LHCN-M2 (cell line): Measurements from ENCODE around the gene CAMK2D. TPM values are rescaled to one million over a fixed set of nuclear protein-coding genes. Genes with fewer than 3 reads are reported as not detected.

ENCODE experiments used
- DNase-seq: peaks from one replicate; pipeline ENCODE4 v3.0.0-alpha.2; 2012; ENCODE audit warnings: low read depth
- total RNA-seq: library from RNA; depleted of rRNA; stranded (reverse); fragments of >200 nt; gene quantifications from 2 replicates; pipeline ENCODE4 v1.2.3, GENCODE V29; 2014

The CAMK2D gene
- total RNA-seq, 1 experiment from 2014 or later = 99.8 TPM

DNA sequence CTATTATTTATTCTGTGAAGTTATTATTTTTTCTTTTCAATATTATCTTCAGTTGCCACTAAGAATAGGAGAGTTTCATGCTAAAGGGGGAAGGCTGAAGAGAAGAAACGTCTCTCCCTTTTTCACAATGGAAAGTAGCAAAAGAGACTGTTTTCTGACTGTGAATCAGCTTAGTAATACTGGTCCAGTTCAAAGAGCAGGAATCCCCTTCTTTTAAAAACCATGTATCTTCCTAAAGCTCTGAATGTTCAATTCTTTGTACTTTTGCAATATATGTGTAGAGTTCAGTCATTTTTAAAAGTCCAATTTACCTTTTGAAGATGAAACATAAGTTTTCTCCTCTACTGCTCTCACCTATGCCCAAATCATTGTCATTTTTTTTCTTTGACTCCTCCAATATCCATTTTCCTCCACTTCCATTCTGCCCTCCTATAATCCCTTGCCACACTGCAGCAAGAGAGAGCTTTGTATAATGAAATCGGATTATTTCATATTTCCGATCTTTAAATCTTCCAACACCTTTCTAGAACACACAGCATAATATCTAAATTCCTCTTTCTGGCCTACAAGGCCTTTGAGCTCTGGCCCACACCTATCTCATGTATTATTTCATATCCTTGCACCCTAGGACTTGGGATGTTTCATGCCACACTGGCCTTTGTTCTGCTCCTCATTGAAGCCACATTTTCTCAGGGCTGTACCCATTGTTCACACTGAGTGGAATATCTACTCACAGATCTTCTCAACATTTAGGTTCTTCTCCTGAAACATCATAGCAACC, 195.3 kb downstream of the CAMK2D start:
- no peak for DNase-seq

DNA sequence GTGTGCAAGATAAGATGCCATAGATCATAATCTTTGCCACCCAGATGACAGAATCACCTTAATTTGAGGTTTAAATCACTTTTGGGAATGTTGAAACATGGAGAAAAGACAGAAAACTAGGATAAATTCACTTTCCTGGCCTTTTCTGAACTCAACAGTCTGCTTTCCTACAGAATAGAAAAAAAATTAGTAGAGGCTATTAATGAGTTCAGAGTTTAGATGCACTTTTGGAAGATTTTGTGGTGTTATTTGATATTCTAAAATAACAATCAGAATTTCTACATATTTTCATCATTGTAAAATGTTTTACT, 195.9 kb downstream of the CAMK2D start:
- no peak for DNase-seq

DNA sequence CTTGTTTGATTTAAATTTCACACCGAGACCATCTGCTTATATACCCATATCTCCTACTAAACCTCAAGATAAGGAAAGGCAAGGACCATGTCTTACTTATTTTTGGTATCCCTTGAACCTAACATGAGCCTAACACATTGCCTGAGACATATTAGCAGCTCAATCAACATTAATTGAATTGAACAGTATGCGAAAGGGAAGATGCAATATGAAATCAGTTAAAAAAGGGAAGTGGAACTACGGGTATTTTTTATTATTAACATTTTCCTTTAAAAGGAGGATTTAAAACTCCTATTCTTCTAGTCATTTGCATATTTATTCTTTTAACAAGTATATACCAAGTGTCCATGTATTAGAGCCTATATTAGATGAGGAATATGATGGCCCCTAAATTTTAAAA, 197.0 kb downstream of the CAMK2D start:
- no peak for DNase-seq

DNA sequence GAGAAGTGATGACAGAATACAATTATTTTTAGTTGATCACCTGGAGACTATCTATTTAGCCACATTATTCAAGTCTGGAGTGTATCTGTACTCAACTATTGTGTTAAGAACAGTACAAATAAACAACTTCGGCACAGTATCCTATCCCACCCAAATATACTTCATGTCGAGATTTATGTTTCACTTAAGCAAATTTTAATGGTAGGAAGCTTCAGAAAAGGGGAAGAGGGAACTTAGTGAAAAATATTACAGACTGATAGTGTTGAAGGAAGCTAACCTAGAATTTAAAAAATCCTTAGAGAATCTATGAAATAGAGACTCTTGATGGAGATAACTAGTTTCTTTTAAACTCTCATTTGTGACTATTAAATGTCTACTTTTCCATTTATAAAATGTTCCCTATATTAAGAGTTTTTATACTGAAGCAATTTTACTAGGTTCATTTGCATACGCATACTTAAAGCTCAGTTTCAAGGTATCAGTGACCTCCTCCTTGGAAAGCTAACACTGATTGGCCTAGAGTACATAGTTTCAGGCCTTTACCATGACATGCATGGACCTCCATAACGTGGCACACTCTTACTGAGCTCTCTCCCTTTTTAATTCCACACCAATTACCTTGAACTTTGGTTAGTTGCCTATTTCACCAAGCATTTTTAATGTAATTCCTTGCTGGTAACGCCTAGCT, 197.7 kb downstream of the CAMK2D start:
- DNase-seq = no peak

DNA sequence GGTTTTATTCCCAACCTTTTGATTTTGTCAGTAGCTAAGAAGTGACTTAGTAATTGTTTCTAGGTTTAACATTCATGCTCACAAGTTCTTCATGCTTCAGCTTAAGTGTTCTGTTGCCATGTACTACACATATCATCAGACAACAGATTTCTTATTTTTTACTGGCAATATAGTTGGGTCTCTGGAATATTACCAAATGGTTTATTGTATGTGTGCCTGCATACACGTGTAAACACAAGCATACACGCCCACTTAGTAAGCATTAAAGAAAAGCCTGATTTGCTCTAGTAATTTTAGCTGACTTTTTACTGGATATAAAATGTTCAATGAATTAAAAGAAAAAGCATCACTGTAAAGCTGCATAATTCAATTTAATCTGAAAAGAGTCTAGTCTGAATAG, 199.8 kb downstream of the CAMK2D start:
- no peak for DNase-seq

DNA sequence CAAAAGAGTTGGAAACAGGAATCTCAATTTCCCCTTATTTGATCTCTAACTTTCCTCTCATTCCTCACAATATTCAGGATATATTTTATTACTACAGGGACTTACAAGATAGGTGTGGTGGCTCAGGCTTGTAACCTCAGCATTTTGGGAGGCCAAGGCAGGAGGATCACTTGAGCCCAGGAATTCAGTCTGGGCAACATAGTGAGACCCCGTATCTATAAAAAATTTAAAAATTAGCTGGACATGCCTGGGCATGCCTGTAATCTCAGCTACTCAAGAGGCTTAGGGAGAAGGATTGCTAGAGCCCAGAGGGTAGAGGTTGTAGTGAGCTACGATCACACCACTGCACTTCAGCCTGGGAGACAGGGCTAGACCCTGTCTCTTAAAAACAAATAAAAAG, 200.4 kb downstream of the CAMK2D start:
- DNase-seq = no peak

DNA sequence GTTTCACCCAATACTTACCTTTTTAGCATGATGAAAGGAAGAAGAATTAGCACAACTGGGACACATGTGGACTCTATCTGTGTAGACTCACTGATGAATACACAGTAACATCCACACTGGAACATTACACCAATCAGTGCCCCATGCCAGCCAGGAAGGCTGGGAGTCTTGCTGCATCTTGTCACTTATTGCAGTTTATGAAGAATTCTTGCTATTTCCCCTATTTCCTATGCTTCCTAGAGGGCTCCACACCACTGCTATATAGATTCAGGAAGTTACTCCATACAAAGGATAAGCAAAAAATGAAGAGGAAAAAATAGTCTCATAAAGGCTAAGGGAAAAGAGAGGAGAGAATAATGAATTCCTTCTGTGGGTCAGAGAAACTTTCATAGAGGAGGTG, 201.0 kb downstream of the CAMK2D start:
- DNase-seq = peak; percentile 27

DNA sequence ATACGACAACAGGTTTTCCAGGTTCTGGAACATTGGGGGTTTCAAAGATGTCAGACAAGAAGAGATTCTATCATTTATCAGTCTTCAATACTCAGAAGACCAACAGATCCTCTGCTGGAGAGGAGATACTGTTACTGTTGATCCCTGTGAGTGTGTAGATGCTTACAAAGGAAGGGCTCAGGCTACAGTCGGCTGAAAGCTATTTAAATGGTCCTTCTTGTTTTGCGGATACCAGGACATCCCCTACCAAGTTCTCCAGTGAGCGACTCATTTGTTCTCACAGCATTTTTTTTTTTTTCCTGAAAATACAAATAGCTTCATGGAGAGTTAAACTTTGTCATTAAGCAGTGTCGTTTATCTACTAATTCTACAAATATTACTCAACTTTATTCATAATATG, 201.6 kb downstream of the CAMK2D start:
- peak; percentile 38 for DNase-seq

DNA sequence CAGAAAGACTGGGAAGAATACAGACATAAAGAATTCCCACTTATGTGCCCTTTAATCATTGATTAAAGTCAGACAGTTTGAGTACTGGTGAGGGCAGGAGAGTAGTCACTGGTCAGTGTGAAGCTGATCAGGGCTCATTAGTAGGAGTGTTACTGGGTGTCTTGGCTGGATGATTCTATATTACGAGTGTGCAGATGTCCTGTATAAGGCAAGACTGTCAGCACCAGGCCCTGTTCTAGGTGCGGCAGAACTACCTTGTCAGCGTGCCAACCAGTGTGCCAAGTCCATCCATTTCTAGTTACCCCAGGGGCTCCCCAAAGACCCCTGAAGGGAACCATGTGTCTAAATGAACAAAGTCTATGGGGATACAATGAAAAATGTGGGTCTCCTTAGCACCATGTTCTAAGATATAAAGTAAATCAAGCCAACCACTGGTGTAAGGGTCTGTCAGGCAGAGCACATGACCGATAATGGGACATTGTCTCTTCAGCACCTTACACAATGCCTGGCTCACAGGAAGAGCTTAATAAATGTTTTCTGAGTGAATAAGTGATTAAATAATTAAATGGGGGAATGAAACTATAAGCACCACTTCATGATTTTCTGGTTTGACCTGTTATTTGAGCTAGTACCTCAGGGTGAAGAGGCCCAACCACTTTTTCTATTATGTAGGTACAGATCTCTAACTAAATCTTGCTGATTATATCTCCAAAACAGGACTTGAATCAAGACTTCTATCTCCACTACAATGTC, 205.0 kb downstream of the CAMK2D start:
- no peak for DNase-seq

DNA sequence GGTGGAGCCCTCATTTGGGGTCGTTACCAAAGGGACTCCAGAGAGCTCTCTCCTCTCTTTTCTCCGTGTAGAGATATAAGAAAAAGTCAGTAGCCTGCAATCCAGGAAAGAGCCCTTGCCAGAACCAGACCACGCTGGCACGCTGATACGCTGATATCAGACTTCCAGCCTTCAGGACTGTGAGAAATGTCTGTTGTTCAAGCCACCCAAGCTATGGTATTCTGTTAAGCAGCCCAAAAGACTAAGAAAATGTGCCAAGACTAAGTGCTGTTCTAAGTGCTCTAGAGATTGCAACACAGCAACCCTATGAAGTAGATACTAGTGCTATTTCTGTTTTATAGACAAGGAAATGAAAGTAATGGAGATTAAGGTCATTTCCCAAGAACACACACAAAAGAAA, 205.7 kb downstream of the CAMK2D start:
- DNase-seq = no peak

DNA sequence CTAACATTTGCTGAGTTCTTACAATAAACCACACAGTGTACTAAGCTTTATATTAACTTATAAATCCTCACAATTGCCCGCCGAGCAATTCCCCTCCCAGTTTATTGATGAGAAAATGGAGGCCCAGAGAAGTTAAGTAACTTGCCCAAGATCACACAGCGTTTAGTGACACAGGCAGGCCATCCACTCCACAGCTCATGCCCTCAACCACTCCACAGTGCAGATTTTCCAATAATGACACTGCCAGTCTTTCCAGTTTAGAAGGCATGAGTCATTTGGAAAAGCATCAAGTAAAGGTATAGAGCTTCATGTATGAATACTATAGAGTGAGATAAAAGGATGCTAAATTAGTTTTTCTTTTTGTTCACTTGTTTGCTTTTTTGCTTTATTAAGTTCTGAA, 208.5 kb downstream of the CAMK2D start:
- no peak for DNase-seq

DNA sequence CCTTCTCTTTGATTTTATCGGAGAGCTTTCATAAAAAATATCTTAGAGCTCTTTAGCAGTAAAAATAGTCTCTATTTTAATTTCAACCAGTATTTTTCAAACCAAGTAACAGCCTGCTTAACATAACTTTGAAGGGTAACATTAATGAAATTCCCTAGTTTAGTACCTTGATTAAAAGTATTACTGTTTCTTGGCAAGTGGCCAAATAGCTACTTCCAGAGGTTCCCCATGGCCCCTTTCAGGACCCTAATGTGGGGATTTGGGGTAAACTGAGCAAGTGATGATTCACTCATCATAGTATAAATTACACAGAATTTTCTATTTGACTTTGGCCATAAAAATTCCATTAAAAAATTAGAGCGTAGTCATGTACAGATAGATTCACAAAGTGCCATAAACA, 211.0 kb downstream of the CAMK2D start:
- DNase-seq = no peak

DNA sequence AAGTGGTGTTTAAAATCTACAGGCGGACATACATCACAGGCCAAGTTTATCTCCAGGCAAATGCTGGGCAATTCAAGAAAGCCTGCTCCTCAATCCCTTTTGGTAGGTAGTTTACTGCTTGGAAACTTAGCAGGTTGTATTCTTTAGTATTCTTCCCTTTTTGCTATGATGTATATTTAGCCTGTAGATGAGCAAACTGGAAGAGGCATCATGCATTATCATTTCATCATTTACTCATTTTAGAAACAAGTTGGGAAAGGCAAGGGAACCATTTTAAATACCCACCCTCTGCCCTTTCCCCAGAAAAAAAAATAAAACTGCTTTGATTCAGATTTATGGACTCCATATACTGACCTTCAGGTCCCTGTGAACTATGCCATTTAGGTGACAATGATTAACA, 213.2 kb downstream of the CAMK2D start:
- DNase-seq = no peak

DNA sequence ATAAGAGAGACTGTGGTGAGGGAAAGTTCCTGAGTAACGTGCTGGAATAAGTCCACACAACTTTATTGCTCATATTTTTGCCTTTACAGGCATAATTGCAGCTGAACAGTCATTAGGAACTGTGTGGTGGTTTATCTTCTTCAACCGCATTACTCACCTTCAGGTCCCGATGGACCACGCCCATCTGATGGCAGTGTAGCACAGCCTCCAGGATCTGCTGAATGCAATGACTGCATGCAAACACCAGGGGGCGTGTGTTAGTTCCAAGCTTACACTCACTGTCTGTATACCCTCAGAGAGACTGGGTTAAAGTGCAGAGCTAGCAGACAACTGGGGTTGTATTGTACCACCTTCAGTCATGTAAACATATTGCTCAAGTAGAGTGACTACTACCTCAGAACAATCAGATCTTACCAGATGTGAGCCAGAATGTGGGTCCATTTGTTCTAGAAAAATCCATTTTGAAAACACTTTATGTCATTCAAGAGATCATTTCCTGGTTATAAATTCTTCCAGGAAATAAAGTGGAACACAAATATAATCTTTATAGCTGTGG, 214.0 kb downstream of the CAMK2D start:
- peak; percentile 99 for DNase-seq

DNA sequence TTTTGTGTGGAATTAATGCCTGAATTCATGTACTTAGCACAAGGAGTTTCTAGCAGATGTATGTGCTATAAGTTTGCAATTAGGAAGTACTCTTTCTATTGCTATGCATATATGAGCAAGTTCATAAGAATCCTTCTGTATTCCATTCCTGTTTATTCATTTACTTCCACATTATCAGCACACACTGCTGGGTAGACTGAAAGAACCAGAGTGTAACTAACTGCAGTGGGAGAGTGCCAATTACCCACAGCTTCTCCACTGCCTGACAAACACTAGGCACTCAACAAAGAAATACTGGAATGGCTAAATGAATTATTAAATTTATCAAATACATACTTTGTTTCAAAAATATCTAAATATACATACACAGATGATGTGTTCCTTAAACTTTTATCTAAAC, 219.6 kb downstream of the CAMK2D start:
- no peak for DNase-seq

DNA sequence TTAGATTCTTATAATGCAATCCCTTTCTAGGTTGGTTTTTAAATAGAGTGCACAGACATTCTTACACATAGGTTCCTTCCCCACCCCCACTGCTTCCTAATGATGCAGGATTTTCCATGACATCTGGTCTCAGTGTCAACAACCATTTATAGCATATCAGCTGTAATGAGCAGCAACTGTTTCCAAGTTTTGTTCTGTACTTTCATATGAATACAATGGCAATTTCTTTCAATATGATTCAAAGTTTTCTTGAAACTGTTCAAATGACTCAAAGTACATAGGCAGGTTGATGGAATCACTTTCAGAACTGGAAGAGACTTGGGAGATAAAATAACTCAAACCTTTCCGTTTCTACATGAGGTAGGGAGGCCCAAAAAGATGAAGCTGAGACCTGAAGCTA, 220.7 kb downstream of the CAMK2D start:
- DNase-seq = peak; percentile 76

DNA sequence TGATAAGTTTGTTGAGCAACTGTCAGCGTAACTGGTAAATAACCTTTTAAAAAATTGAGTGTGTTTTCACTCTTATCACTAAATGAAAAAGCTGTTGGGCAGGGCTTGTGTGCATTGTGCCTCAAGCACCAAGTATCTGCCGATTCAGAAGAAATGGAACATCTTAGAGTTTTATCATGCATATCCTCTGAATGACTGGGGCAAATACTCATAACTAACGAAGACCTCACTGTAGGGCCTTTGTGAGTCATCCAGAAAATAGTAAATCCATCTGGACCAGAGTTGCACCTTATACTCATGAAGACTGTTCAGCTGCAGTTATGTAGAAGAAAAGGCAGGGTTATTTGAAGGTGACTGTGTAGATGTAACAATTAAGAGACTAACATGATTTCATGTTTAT, 222.1 kb downstream of the CAMK2D start:
- peak; percentile 62 for DNase-seq

DNA sequence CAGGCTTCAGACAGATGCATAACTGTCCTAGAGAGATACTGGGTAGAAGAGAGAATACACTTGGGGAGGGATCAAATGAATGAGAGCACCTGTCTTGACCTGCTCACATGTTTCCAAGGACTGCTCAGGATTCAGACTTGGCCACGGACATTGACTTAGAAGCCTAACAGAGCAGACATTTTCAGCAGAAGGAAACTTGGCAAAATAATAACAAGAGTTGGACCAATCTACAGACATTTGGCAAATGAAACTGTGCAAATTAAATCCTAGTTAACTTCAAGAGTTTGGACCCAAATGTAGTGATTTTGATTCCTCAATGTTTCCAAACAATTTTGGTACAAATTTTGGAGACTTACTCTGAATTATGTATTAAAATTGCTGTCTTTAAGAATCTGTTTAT, 223.9 kb downstream of the CAMK2D start:
- DNase-seq = no peak

DNA sequence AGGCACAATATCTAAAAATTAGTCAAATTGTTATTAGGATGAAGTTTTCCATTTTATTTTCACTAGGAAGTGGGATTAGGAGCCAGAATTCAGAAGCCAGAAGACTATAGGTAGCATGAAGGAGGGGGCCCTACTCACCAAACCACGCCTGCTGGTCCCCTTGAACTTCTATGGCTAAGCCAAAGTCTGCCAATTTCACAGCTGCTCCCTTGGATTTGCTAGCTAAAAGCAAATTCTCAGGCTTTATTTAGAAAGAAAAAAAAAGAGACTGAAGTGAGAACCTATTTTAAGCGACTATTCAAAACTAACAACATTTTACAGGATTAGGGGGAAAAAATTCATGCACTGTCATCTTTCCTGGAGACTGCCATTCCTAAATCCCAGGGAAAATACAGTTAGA, 224.3 kb downstream of the CAMK2D start:
- DNase-seq = peak; percentile 20

DNA sequence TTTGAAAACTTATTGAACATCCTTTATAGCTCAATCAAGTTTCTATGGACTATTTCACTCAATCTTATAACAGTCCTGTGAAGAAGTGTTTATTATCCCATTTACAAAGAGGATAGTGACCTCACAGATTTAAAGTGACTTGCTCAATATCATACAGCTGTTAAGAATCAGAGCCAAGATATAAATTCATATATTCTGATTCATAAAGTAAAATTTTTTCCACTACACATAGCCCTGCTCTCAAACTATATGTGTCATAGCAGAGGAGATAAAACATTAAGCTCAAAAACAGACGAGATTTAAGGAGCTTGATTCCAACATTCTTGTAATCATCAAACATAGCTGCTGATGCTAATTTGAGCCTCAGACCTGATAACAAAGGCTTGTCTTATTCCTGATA, 226.8 kb downstream of the CAMK2D start:
- DNase-seq = peak; percentile 66

DNA sequence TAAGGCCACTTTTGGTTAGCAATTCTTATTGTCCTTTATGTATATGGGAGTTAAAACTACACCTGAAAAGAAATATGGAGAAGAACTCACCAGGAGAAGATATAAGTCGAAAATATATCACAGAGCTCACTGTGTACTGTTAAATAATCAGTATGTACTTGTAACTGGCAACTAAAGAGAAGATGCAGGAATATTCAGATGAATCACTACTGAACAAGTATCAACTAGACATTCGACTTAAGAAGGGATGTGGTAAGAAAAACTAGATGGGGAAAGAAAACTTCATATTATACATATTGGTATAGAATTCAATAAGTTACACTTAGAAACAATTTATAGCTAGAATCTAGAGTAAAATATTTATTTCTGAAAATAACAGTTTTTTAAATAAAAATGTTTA, 230.0 kb downstream of the CAMK2D start:
- no peak for DNase-seq

DNA sequence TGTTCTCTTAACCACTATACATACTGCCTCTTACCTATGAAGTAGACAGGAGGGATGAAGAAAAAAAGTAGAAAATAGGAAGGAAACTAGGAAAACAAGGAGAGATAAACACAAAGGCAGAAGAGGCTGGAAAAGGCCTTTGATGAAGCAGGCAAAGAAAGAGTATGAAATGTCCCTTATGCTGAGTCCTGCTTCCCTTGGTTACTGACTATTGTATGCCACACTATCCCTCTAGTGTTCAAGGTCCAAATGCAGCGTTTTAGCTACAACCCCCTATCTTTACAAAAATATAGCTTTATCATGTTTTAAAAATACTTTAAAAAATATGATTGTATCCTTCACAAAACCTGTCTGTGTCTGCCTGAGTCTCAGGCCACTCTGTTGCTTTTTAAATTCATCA, 233.1 kb downstream of the CAMK2D start:
- DNase-seq = no peak

DNA sequence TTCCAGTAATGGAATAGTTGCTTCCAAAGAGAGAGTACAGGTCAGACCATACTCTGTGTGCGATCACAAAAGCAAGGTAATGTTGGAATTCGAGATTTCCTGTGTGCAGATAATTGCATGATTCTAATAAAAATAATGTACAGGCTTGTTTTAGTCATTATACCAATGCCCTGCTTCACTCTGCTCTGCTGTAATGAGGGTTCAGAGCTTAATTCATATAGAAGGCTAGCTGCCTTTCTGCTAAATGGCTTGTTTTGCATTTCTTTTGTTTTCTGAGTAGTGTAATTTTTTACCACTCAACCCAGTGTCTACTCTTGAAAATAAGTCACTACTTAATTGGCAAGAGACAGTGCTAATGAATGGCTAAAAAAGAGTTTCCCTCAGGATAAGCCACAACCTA, 236.0 kb downstream of the CAMK2D start:
- no peak for DNase-seq
